HEK293 (cell line): ENCODE data around the gene CBLIF.

Experiments
- CTCF ChIA-PET: fragments of 350-600 bp; formaldehyde crosslinking; extraction: SDS; loops from one replicate; lab custom pipeline; 2021; ENCODE audit warnings: antibody characterized with exemption; lab: Yijun Ruan, JAX
- POLR2A ChIA-PET: fragments of 300-600 bp; formaldehyde crosslinking; extraction: SDS; loops from one replicate; lab custom pipeline; 2020; ENCODE audit warnings: antibody characterized with exemption, inconsistent platforms; lab: Yijun Ruan, JAX
- H3K27ac ChIP-seq: fragments of 200-500 bp; sonication (Bioruptor generic); 2 replicates; pipeline ENCODE4 v1.5.1; 2014; ENCODE audit warnings: low read depth, low read length, control low read depth, inconsistent platforms; ENCODE audit errors: extremely low read depth
- H3K36me3 ChIP-seq, 2 experiments: fragments of 200-500 bp in 1 of 2; sonication (Bioruptor generic) in 1 of 2; 1 replicate in 1 of 2; 2 replicates in 1 of 2; pipeline ENCODE4 v1.5.1; 2014 to 2017; ENCODE audit warnings: inconsistent platforms in 2 of 2, low read length in 2 of 2; ENCODE audit not compliant: control insufficient read depth in 2 of 2, insufficient read depth in 1 of 2
- H3K4me1 ChIP-seq: fragments of 200-500 bp; sonication (Bioruptor generic); 2 replicates; pipeline ENCODE4 v1.5.1; 2014; ENCODE audit warnings: mild to moderate bottlenecking, low read length, inconsistent platforms; ENCODE audit not compliant: control insufficient read depth, insufficient read depth
- H3K4me3 ChIP-seq: 2 replicates; pipeline ENCODE4 v1.5.1; 2011; ENCODE audit warnings: low read depth, mild to moderate bottlenecking, control low read depth, low read length, moderate library complexity
- H3K9me3 ChIP-seq: fragments of 200-500 bp; sonication (Bioruptor generic); 2 replicates; pipeline ENCODE4 v1.5.1; 2014; ENCODE audit warnings: low read depth, low read length, inconsistent platforms; ENCODE audit not compliant: control insufficient read depth, insufficient read depth
- GLI4 ChIP-seq: fragments of 450-650 bp; formaldehyde crosslinking; IDR thresholded peaks from 2 replicates; pipeline ENCODE4 v1.5.1; 2016; ENCODE audit warnings: missing biosample characterization, missing genetic modification characterization
- KLF10 ChIP-seq: fragments of 450-650 bp; IDR thresholded peaks from 2 replicates; pipeline ENCODE4 v1.5.1; 2018; ENCODE audit warnings: missing biosample characterization, mild to moderate bottlenecking, missing genetic modification characterization
- SCRT1 ChIP-seq: fragments of 450-650 bp; formaldehyde crosslinking; IDR thresholded peaks from 2 replicates; pipeline ENCODE4 v1.5.1; 2016; ENCODE audit warnings: missing biosample characterization, missing genetic modification characterization, borderline replicate concordance
- SCRT2 ChIP-seq: fragments of 450-650 bp; formaldehyde crosslinking; IDR thresholded peaks from 2 replicates; pipeline ENCODE4 v1.5.1; 2016; ENCODE audit warnings: missing biosample characterization, missing genetic modification characterization
- TCF7L2 ChIP-seq: IDR thresholded peaks from 2 replicates; pipeline ENCODE4 v1.6.1; 2011; ENCODE audit warnings: low read depth, mild to moderate bottlenecking, inconsistent platforms, low read length, moderate library complexity, borderline replicate concordance
- TRIM28 ChIP-seq: IDR thresholded peaks from 2 replicates; pipeline ENCODE4 v1.6.1; 2011; ENCODE audit warnings: low read length, control low read depth, borderline replicate concordance
- ZBTB17 ChIP-seq: fragments of 450-650 bp; formaldehyde crosslinking; IDR thresholded peaks from 2 replicates; pipeline ENCODE4 v1.5.1; 2016; ENCODE audit warnings: missing biosample characterization, missing genetic modification characterization
- ZBTB20 ChIP-seq: fragments of 450-650 bp; formaldehyde crosslinking; IDR thresholded peaks from 2 replicates; pipeline ENCODE4 v1.5.1; 2016; ENCODE audit warnings: missing biosample characterization, missing genetic modification characterization
- ZNF10 ChIP-seq: fragments of 450-650 bp; formaldehyde crosslinking; IDR thresholded peaks from 2 replicates; pipeline ENCODE4 v1.5.1; 2017; ENCODE audit warnings: missing biosample characterization, missing genetic modification characterization
- ZNF140 ChIP-seq: fragments of 450-650 bp; formaldehyde crosslinking; IDR thresholded peaks from 2 replicates; pipeline ENCODE4 v1.5.1; 2016; ENCODE audit warnings: missing biosample characterization, missing genetic modification characterization
- ZNF169 ChIP-seq: fragments of 450-650 bp; formaldehyde crosslinking; IDR thresholded peaks from 2 replicates; pipeline ENCODE4 v1.5.1; 2016; ENCODE audit warnings: missing biosample characterization, missing genetic modification characterization
- ZNF24 ChIP-seq: fragments of 450-650 bp; formaldehyde crosslinking; IDR thresholded peaks from 2 replicates; pipeline ENCODE4 v1.5.1; 2016; ENCODE audit warnings: missing biosample characterization, missing genetic modification characterization
- ZNF292 ChIP-seq: fragments of 450-650 bp; formaldehyde crosslinking; IDR thresholded peaks from 2 replicates; pipeline ENCODE4 v1.5.1; 2016; ENCODE audit warnings: low read depth, missing biosample characterization, missing genetic modification characterization, borderline replicate concordance
- ZNF341 ChIP-seq: fragments of 450-650 bp; formaldehyde crosslinking; IDR thresholded peaks from 2 replicates; pipeline ENCODE4; 2016; ENCODE audit warnings: low read depth, missing biosample characterization, missing genetic modification characterization
- ZNF350 ChIP-seq: fragments of 450-650 bp; formaldehyde crosslinking; IDR thresholded peaks from 2 replicates; pipeline ENCODE4 v1.5.0; 2017; ENCODE audit warnings: missing biosample characterization, mild to moderate bottlenecking, missing genetic modification characterization
- ZNF404 ChIP-seq: fragments of 450-650 bp; formaldehyde crosslinking; IDR thresholded peaks from 2 replicates; pipeline ENCODE4 v1.5.1; 2017; ENCODE audit warnings: missing biosample characterization, missing genetic modification characterization
- ZNF555 ChIP-seq: fragments of 450-650 bp; formaldehyde crosslinking; conservative IDR thresholded peaks from 2 replicates; pipeline ENCODE4 v1.5.1; 2017; ENCODE audit warnings: missing biosample characterization, mild to moderate bottlenecking, missing genetic modification characterization, inconsistent platforms
- ZNF571 ChIP-seq: fragments of 450-650 bp; formaldehyde crosslinking; IDR thresholded peaks from 2 replicates; pipeline ENCODE4 v1.5.0; 2017; ENCODE audit warnings: missing biosample characterization, missing genetic modification characterization
- ZNF623 ChIP-seq: fragments of 450-650 bp; formaldehyde crosslinking; IDR thresholded peaks from 2 replicates; pipeline ENCODE4 v1.5.1; 2016; ENCODE audit warnings: missing biosample characterization, missing genetic modification characterization
- ZNF707 ChIP-seq: fragments of 450-650 bp; formaldehyde crosslinking; IDR thresholded peaks from 2 replicates; pipeline ENCODE4 v1.5.1; 2016; ENCODE audit warnings: missing biosample characterization, missing genetic modification characterization
- ZNF768 ChIP-seq: fragments of 450-650 bp; formaldehyde crosslinking; IDR thresholded peaks from 2 replicates; pipeline ENCODE4 v1.5.1; 2018; ENCODE audit warnings: missing biosample characterization, mild to moderate bottlenecking, missing genetic modification characterization
- ZNF837 ChIP-seq: fragments of 450-650 bp; formaldehyde crosslinking; IDR thresholded peaks from 2 replicates; pipeline ENCODE4 v1.5.1; 2016; ENCODE audit warnings: missing biosample characterization, missing genetic modification characterization
- TF ChIP-seq, protein P1 (sequence below): fragments of 450-650 bp; formaldehyde crosslinking; IDR thresholded peaks from 2 replicates; pipeline ENCODE4; 2016; ENCODE audit warnings: missing biosample characterization, missing genetic modification characterization

Gene CBLIF

GRCh38 chr11:59791639-59792038, 53.7 kb downstream of the CBLIF start:
- no peak overlapping the region for H3K4me3 ChIP-seq
- H3K4me1 ChIP-seq = no peaks in the 10 kb centered on the region
- no peaks in the 10 kb centered on the region for H3K9me3 ChIP-seq
- TF ChIP-seq SCRT1 = no peak
- no peak for TF ChIP-seq ZNF404 (tag by site-specific recombination)
- TF ChIP-seq, protein P1, sequence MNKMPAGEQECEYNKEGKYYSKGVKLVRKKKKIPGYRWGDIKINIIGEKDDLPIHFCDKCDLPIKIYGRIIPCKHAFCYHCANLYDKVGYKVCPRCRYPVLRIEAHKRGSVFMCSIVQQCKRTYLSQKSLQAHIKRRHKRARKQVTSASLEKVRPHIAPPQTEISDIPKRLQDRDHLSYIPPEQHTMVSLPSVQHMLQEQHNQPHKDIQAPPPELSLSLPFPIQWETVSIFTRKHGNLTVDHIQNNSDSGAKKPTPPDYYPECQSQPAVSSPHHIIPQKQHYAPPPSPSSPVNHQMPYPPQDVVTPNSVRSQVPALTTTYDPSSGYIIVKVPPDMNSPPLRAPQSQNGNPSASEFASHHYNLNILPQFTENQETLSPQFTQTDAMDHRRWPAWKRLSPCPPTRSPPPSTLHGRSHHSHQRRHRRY (tag by site-specific recombination) = no peak
- TF ChIP-seq, all 188 proteins: peak for 0
- Histone ChIP-seq H3K36me3 (peaks cover 0 to 96% of the 10 kb centered on the region in 2 experiments; a peak in 1 of 3 replicates), H3K27ac (no peak overlapping the region)
- ChIA-PET POLR2A (no interaction called here), CTCF (interaction anchor here (1.5 kb wide), 1 partner anchor 9 kb away, joined by 4 read pairs; no protein-coding TSS in a partner anchor)

DNA sequence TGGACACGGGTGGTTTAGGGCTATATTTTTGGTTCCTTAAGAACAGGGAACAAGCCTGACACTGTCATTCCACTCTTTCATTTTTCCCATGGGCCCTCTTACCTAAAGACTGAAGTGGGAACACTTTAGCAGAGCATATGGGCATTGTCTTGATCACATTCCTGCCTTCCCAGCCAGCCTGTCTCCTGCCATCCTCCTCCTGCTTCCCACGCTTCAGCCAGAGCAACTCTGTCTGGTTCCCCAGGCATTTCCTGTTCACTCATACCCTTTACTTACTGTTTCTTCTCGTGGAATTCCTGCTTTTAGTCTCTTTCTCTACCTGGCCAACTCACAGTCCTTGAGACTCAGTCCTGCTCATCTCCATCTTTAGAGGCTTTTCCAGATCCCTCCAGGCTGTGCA, 57.5 kb downstream of the CBLIF start:
- ChIA-PET POLR2A (no interaction called here), CTCF (interaction anchor here (1.3 to 1.8 kb wide), 2 partner anchors 14 to 35 kb away, joined by 3 to 5 read pairs; no protein-coding TSS in a partner anchor)
- peaks cover 0 to 61% of the 10 kb centered on the region in 2 experiments; a peak in 1 of 3 replicates for H3K36me3 ChIP-seq
- H3K9me3 ChIP-seq = no peaks in the 10 kb centered on the region
- TF ChIP-seq ZNF292 (tag by site-specific recombination) (no peak), ZNF768 (tag by site-specific recombination) (no peak), ZNF707 (no peak), ZNF623 (tag by site-specific recombination) (no peak), GLI4 (tag by site-specific recombination) (no peak), ZNF10 (tag by site-specific recombination) (no peak), ZNF350 (tag by site-specific recombination) (no peak), TCF7L2 (no peak), ZNF571 (tag by site-specific recombination) (no peak), SCRT2 (tag by site-specific recombination) (no peak), ZNF24 (tag by site-specific recombination) (no peak), ZNF169 (no peak), ZNF555 (no peak), ZNF837 (tag by site-specific recombination) (no peak), ZNF140 (tag by site-specific recombination) (no peak), ZNF341 (tag by site-specific recombination) (no peak), ZBTB17 (no peak), TRIM28 (no peak)
- TF ChIP-seq, protein P1 (tag by site-specific recombination) = no peak
- no peaks in the 10 kb centered on the region for H3K4me1 ChIP-seq
- H3K27ac ChIP-seq = no peak overlapping the region
- H3K4me3 ChIP-seq = no peak overlapping the region

DNA sequence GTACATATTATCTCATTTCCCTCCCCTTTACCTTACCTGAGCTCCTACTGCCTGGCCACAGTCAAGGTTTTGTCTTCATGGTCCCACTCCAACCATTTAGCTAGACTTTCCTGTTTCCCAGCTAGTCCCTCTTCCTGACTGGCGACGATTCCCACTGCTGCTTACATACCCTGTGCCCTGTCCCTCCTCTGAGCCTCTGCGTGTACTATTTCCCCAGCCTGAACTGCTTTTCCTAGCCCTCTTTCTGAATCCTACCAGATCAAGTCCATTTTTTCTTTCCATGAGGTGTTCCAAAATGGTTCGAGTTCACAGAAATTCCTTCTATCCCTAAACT, 58.1 kb downstream of the CBLIF start:
- H3K27ac ChIP-seq = no peak overlapping the region
- TF ChIP-seq KLF10 = no peak
- 0 out of 2 replicates have a peak, but pooled peaks have one; percentile 28 for TF ChIP-seq ZBTB20
- TF ChIP-seq, all 188 proteins: peak for 1
- Histone ChIP-seq H3K36me3 (peaks cover 0 to 57% of the 10 kb centered on the region in 2 experiments; a peak in 1 of 3 replicates), H3K4me1 (no peaks in the 10 kb centered on the region), H3K4me3 (no peak overlapping the region), H3K9me3 (no peaks in the 10 kb centered on the region)
- CTCF ChIA-PET = interaction anchor here (1.5 to 1.9 kb wide), 2 partner anchors 15 to 33 kb away, joined by 9 to 10 read pairs; partner anchors contain the start of gene STX3
- POLR2A ChIA-PET = interaction anchor here (1.0 to 3.3 kb wide), 2 partner anchors 21 to 32 kb away, joined by 4 to 18 read pairs; partner anchors contain the start of gene STX3
